Omental fat pad (tissue), 4 donors: ENCODE results near the gene CEMIP2. TPM values are rescaled to one million over a fixed set of nuclear protein-coding genes. Genes with fewer than 3 reads are reported as not detected.
A peak's percentile ranks its signal among the peaks of the same experiment; 100 is the strongest.

Experiments
- ATAC-seq: fragments of 150-250 bp; one replicate; pipeline ENCODE4 v1.9.1; 2016; ENCODE audit warnings: mild to moderate bottlenecking, moderate library complexity; ENCODE audit not compliant: low FRiP score
- DNase-seq: peaks from one replicate; pipeline ENCODE4 v3.0.0-alpha.2; 2019; ENCODE audit warnings: low spot score
- total RNA-seq, 4 donors: library from RNA; depleted of rRNA; stranded (reverse); fragments of >200 nt; gene quantifications; one replicate each; pipeline ENCODE4 v1.1.0, GENCODE V29; 2016
- TF ChIP-seq, protein P1 (sequence below), 3 donors: fragments of 450-650 bp; IDR thresholded peaks; one replicate each; pipeline ENCODE4 v1.5.1; 2016 to 2017; ENCODE audit warnings: antibody characterized with exemption in 3 of 3, mild to moderate bottlenecking in 3 of 3, moderate library complexity in 2 of 3

Gene CEMIP2
- total RNA-seq, 4 donors from 2014 or later: 67.1 to 496 (median 126) TPM

DNA sequence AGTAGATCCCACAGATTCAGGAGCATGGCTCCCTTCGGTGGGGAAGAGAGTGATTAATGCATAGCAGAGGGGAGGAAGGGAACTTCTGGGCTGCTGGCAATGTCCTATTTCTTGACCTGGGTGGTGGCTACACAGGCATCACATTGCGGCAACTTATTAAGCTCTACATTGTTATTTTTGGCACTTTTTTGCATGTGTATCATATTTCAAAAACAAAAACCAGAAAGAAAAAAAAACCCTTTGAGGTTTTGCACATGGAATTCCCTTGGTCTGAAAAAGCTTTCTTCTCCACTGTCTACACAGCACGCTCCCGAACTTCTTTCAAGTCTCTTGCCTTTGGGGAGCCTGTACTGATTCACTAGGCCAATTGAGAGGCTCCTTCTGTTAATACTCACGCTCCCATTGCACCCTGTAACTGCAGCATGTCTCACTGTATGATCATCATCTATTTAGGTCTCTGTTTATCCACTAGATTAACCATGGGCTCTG is 25.1 kb downstream of the CEMIP2 start:
- DNase-seq: no peak
- ATAC-seq: no peak
- TF ChIP-seq, protein P1, sequence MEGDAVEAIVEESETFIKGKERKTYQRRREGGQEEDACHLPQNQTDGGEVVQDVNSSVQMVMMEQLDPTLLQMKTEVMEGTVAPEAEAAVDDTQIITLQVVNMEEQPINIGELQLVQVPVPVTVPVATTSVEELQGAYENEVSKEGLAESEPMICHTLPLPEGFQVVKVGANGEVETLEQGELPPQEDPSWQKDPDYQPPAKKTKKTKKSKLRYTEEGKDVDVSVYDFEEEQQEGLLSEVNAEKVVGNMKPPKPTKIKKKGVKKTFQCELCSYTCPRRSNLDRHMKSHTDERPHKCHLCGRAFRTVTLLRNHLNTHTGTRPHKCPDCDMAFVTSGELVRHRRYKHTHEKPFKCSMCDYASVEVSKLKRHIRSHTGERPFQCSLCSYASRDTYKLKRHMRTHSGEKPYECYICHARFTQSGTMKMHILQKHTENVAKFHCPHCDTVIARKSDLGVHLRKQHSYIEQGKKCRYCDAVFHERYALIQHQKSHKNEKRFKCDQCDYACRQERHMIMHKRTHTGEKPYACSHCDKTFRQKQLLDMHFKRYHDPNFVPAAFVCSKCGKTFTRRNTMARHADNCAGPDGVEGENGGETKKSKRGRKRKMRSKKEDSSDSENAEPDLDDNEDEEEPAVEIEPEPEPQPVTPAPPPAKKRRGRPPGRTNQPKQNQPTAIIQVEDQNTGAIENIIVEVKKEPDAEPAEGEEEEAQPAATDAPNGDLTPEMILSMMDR (IDR thresholded peaks at IDR 0.05): no peak

- DNase-seq (no peak), ATAC-seq (no peak)
- TF ChIP-seq, protein P1 (IDR thresholded peaks at IDR 0.05): no peak
Measured at GRCh38 chr9:71742703-71743102, 25.6 kb downstream of the CEMIP2 start.

GRCh38 chr9:71741926-71742648 is 26.2 kb downstream of the CEMIP2 start:
- ATAC-seq (no peak), DNase-seq (no peak)
- TF ChIP-seq, protein P1 (IDR thresholded peaks at IDR 0.05): no peak

GRCh38 chr9:71740199-71740598 is 28.1 kb downstream of the CEMIP2 start:
- ATAC-seq: no peak
- TF ChIP-seq, protein P1 (IDR thresholded peaks at IDR 0.05): no peak

DNA sequence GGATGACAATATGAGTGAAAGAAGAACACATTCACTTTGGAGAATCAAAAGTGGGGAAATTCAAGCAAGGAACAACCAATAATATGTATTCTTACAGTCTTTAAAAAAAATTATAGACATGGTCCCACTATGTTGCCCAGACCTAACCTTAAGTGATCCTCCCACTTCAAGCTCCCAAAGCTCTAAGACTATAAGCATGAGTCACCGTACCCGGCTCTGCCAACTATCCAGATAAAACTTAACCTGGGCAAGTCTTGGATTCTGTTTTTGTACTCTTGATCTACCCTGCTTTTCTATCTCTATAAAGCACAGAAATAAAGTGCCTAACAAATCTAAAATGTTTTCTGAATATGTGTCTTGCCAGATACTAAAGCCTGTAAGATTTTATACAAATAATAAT is 30.9 kb downstream of the CEMIP2 start:
- ATAC-seq (peak; percentile 57), DNase-seq (no peak)
- TF ChIP-seq, protein P1 (IDR thresholded peaks at IDR 0.05): no peak

More at GRCh38 chr9:71740199-71740598, 28.1 kb downstream of the CEMIP2 start:
- no peak for DNase-seq

DNA sequence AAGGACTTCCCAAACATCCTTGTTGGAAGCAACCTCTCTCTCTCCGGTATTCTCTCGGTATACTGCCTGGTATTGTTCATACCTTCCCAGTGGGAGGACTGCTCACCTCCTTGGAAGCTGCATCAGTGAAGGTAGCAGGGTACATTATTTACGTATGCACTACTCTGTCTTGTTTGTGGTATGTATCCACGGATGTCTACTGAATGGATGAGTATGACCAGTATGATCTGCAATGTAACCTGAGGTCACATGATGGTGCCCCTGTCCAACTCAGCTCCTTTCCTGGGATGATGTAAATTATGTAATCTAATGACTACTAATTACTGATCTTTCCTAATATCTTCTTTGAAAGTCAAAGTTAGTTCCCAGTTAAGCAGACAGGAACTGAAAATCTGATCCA is 32.1 kb downstream of the CEMIP2 start:
- ATAC-seq (peak; percentile 52), DNase-seq (no peak)
- TF ChIP-seq, protein P1 (IDR thresholded peaks at IDR 0.05): no peak

DNA sequence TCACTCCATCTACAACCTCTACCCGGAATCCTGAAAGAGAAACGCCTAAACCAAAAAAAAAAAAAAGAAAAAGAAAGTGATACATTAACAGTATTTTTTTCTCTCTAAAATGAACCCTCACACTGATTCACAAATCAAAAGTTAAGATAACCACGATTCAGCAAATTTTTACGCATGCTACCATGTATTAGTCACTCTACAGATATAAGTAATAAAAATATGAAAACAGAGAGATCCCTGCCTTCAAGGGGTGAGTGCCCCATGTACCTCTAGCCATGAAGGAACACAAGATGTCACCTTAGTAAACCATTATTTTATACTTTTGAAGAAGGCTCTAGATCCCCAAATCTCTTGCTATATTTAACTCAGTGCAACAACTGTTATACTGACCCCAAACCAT is 33.4 kb downstream of the CEMIP2 start:
- TF ChIP-seq, protein P1 (IDR thresholded peaks at IDR 0.05): no peak
- DNase-seq: no peak
- no peak for ATAC-seq
